Left ventricle myocardium inferior (tissue), 1 donor: Measurements from ENCODE around the gene CDH22. TPM values are rescaled to one million over a fixed set of nuclear protein-coding genes. Genes with fewer than 3 reads are reported as not detected.

ENCODE experiments used
- DNase-seq: peaks from one replicate; pipeline ENCODE4 v3.0.0-alpha.2; 2020
- H3K27ac ChIP-seq: fragments of 200-600 bp; replicated peaks from 2 replicates; pipeline ENCODE4 v1.8.0; 2021
- H3K27me3 ChIP-seq: fragments of 200-600 bp; 2 replicates; pipeline ENCODE4 v1.8.0; 2021; ENCODE audit warnings: low read depth
- H3K36me3 ChIP-seq: fragments of 200-600 bp; 2 replicates; pipeline ENCODE4 v1.8.0; 2021
- H3K4me1 ChIP-seq: fragments of 200-600 bp; 2 replicates; pipeline ENCODE4 v1.8.0; 2021
- H3K4me3 ChIP-seq: fragments of 200-600 bp; 2 replicates; pipeline ENCODE4 v1.8.0; 2021; ENCODE audit warnings: mild to moderate bottlenecking, moderate library complexity
- H3K9me3 ChIP-seq: fragments of 200-600 bp; replicated peaks from 2 replicates; pipeline ENCODE4 v1.8.0; 2021
- CTCF ChIP-seq: fragments of 200-600 bp; IDR thresholded peaks from 2 replicates; pipeline ENCODE4 v1.8.0; 2021; ENCODE audit warnings: antibody characterized with exemption, mild to moderate bottlenecking, borderline replicate concordance
- intact Hi-C: fragments of 100-400 bp; cut with micrococcal nuclease; formaldehyde crosslinking; loops from one replicate; pipeline ENCODE4 v1.11.0; 2022
- total RNA-seq: library from RNA; stranded (reverse); fragmentation: NEBNext Ultra II Directional; extraction: Animal tissue kit (Norgen Biotek cat#: 25700); gene quantifications from one replicate; pipeline ENCODE4 v1.2.1, GENCODE V29; 2021
- donor health status: DM: no; HTN: yes; CAD: no; lungs with severe emphysema.

CDH22 gene
- total RNA-seq, 1 donor from 2014 or later: 2.3 TPM

DNA sequence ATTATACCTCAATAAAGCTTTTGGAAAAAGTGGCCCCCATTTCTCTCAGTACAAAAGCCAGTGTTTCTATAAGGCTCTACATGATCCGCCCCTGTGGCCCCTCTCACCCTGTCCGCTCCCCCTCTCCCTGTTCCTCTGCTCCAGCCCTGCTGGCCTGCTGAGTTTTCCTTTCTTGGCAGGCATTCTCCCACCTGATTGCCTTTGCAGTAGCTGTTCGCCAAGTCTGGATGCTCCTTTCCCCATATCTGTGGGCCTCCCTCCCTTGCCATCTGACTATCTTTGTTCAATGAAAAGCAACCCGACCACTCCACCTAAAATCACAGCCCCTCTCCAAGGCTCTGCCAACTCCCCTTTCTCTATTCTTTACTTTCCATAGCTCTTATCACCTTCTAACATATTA is 33.2 kb downstream of the CDH22 start:
- intact Hi-C loops: no loop called here
- H3K27me3 ChIP-seq: peaks cover 90% of the 10 kb centered on the region
- TF ChIP-seq CTCF: no peak

GRCh38 chr20:46273717-46274116 is 34.6 kb downstream of the CDH22 start:
- no peak overlapping the region for H3K27ac ChIP-seq
- peaks cover 90% of the 10 kb centered on the region for H3K27me3 ChIP-seq
- no peaks in the 10 kb centered on the region for H3K36me3 ChIP-seq
- H3K4me1 ChIP-seq: no peaks in the 10 kb centered on the region
- intact Hi-C loops: no loop called here
- DNase-seq: no peak
- no peak for TF ChIP-seq CTCF
- H3K4me3 ChIP-seq: no peak overlapping the region
- peaks cover 14% of the 10 kb centered on the region for H3K9me3 ChIP-seq

More for the DNA sequence above, 33.2 kb downstream of the CDH22 start:
- Histone ChIP-seq H3K36me3 (no peaks in the 10 kb centered on the region), H3K4me3 (no peak overlapping the region), H3K27ac (no peak overlapping the region), H3K4me1 (no peaks in the 10 kb centered on the region), H3K9me3 (peaks cover 14% of the 10 kb centered on the region)
- DNase-seq: no peak

- DNase-seq: no peak
- intact Hi-C loops: no loop called here
- Histone ChIP-seq H3K4me1 (no peaks in the 10 kb centered on the region), H3K27ac (no peak overlapping the region), H3K4me3 (no peak overlapping the region), H3K27me3 (peaks cover 90% of the 10 kb centered on the region), H3K9me3 (peaks cover 14% of the 10 kb centered on the region), H3K36me3 (no peaks in the 10 kb centered on the region)
- no peak for TF ChIP-seq CTCF
Measured at GRCh38 chr20:46272389-46273047, 35.8 kb downstream of the CDH22 start.

- Histone ChIP-seq H3K4me1 (no peaks in the 10 kb centered on the region), H3K36me3 (no peaks in the 10 kb centered on the region), H3K27ac (no peak overlapping the region), H3K27me3 (peaks cover 89% of the 10 kb centered on the region), H3K9me3 (peaks cover 14% of the 10 kb centered on the region), H3K4me3 (no peak overlapping the region)
- intact Hi-C loops: no loop called here
- no peak for DNase-seq
- no peak for TF ChIP-seq CTCF
Measured at GRCh38 chr20:46270977-46271744, 37.1 kb downstream of the CDH22 start.

- Histone ChIP-seq H3K4me3 (no peak overlapping the region), H3K9me3 (peaks cover 14% of the 10 kb centered on the region), H3K36me3 (no peaks in the 10 kb centered on the region), H3K4me1 (no peaks in the 10 kb centered on the region), H3K27me3 (peaks cover 89% of the 10 kb centered on the region), H3K27ac (no peak overlapping the region)
- intact Hi-C loops: no loop called here
- no peak for DNase-seq
- TF ChIP-seq CTCF: no peak
Measured at GRCh38 chr20:46269372-46269771, 38.9 kb downstream of the CDH22 start.
